Mammary epithelial cell (primary cell): ENCODE measurements around the gene CACTIN.

Experiments used
- CTCF ChIP-seq, 2 donors: IDR thresholded peaks in 1 of 2; conservative IDR thresholded peaks in 1 of 2; 2 replicates each; pipeline ENCODE4 v1.5.1; 2011 to 2012; ENCODE audit warnings: inconsistent platforms in 2 of 2, low read length in 2 of 2, mild to moderate bottlenecking in 2 of 2, control low read depth in 1 of 2, low read depth in 1 of 2; ENCODE audit not compliant: insufficient read depth in 1 of 2; ENCODE audit errors: extremely low read depth in 1 of 2
- EZH2 ChIP-seq: IDR thresholded peaks from 2 replicates; pipeline ENCODE4 v1.6.1; 2012; ENCODE audit warnings: low read length, inconsistent platforms, borderline replicate concordance

DNA sequence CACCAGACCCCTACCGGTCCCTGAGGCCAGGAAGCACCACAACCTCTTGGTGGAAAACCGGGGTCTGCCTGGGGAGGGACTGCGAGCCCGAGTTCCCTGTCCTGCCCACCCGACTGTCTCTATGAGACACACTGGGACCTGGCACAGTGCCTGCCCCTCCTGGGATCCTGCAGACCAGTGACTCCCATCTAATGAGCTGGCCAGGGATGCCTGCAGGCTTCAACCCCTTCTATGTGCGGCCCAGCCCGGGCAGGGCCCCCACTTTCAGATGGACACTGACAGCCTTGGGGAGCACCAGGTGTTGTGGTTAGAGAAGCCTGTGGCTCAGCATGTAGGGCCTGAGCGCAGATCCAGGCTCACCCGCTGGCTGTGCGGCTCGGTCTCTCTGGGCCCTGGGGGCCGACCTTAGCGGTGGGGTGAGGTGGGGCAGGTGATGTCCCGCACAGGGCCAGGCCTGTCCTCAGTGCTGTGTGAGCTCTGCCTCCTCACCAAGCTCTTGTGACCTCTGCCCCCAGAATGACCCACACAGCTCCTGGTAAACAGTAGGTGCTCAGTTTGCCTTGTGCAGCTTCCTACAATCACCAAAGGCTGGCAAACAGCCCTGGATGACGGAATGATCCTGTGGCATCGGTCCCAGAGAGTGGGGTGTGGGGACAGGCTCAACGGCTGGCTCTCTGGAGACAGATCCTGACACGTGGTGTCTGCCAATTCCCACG lies 17.9 kb upstream of the CACTIN start:
- no peak for TF ChIP-seq CTCF (conservative IDR thresholded peaks at IDR 0.05 in 1 of 2, IDR thresholded peaks at IDR 0.05 in 1 of 2; ENCODE audit: extremely low read depth in 1 of 2, insufficient read depth in 1 of 2, low read depth in 1 of 2, low read length in 2 of 2)
- no peak for TF ChIP-seq EZH2
